ENCODE data around the gene RBP3.

RBP3 gene

GRCh38 chr10:47369251-47369894 lies 21.2 kb downstream of the RBP3 start:
- Histone ChIP-seq H3K4me3 (replicated peaks; ENCODE audit: low read depth, low read length) (no peak overlapping the region), H3K36me3 (ENCODE audit: control insufficient read depth, insufficient read depth, low read length) (no peaks in the 10 kb centered on the region), H3K27me3 (replicated peaks; ENCODE audit: control insufficient read depth, insufficient read depth, low read length) (peaks cover 1% of the 10 kb centered on the region; the same call in 1 of the 2 replicates)
- DNase-seq (ENCODE audit: extremely low read depth, insufficient read length): no peak
- no peak for TF ChIP-seq CTCF (IDR thresholded peaks at IDR 0.05; ENCODE audit: insufficient read depth, low read length, poor library complexity, severe bottlenecking)

- no peak for TF ChIP-seq CTCF (IDR thresholded peaks at IDR 0.05; ENCODE audit: insufficient read depth, low read length, poor library complexity, severe bottlenecking)
- Histone ChIP-seq H3K36me3 (ENCODE audit: control insufficient read depth, insufficient read depth, low read length) (no peaks in the 10 kb centered on the region), H3K27me3 (replicated peaks; ENCODE audit: control insufficient read depth, insufficient read depth, low read length) (peaks cover 3% of the 10 kb centered on the region; the same call in 1 of the 2 replicates), H3K4me3 (replicated peaks; ENCODE audit: low read depth, low read length) (no peak overlapping the region)
- no peak for DNase-seq (ENCODE audit: extremely low read depth, insufficient read length)
Measured at GRCh38 chr10:47370015-47370767, 22.0 kb downstream of the RBP3 start.

GRCh38 chr10:47370878-47371277 lies 22.7 kb downstream of the RBP3 start:
- no peak for TF ChIP-seq CTCF (IDR thresholded peaks at IDR 0.05; ENCODE audit: insufficient read depth, low read length, poor library complexity, severe bottlenecking)
- peaks cover 1% of the 10 kb centered on the region; the same call in 1 of the 2 replicates for H3K27me3 ChIP-seq (replicated peaks; ENCODE audit: control insufficient read depth, insufficient read depth, low read length)
- no peak overlapping the region for H3K4me3 ChIP-seq (replicated peaks; ENCODE audit: low read depth, low read length)
- no peak for DNase-seq (ENCODE audit: extremely low read depth, insufficient read length)
- no peaks in the 10 kb centered on the region for H3K36me3 ChIP-seq (ENCODE audit: control insufficient read depth, insufficient read depth, low read length)

GRCh38 chr10:47371629-47372485 lies 23.7 kb downstream of the RBP3 start:
- H3K4me3 ChIP-seq (replicated peaks; ENCODE audit: low read depth, low read length): no peak overlapping the region
- H3K36me3 ChIP-seq (ENCODE audit: control insufficient read depth, insufficient read depth, low read length): no peaks in the 10 kb centered on the region
- no peak for TF ChIP-seq CTCF (IDR thresholded peaks at IDR 0.05; ENCODE audit: insufficient read depth, low read length, poor library complexity, severe bottlenecking)
- DNase-seq (ENCODE audit: extremely low read depth, insufficient read length): no peak
- peaks cover 1% of the 10 kb centered on the region; the same call in 1 of the 2 replicates for H3K27me3 ChIP-seq (replicated peaks; ENCODE audit: control insufficient read depth, insufficient read depth, low read length)

- no peak for DNase-seq (ENCODE audit: extremely low read depth, insufficient read length)
Measured at GRCh38 chr10:47372726-47373125, 24.6 kb downstream of the RBP3 start.

More at GRCh38 chr10:47372726-47373125, 24.6 kb downstream of the RBP3 start:
- Histone ChIP-seq H3K27me3 (replicated peaks; ENCODE audit: control insufficient read depth, insufficient read depth, low read length) (peaks cover 3% of the 10 kb centered on the region; the same call in 1 of the 2 replicates), H3K4me3 (replicated peaks; ENCODE audit: low read depth, low read length) (no peak overlapping the region), H3K36me3 (ENCODE audit: control insufficient read depth, insufficient read depth, low read length) (no peaks in the 10 kb centered on the region)
- no peak for TF ChIP-seq CTCF (IDR thresholded peaks at IDR 0.05; ENCODE audit: insufficient read depth, low read length, poor library complexity, severe bottlenecking)
